Measurements from ENCODE around the gene NRSN2. TPM values are rescaled to one million over a fixed set of nuclear protein-coding genes. Genes with fewer than 3 reads are reported as not detected.

NRSN2 gene
- total RNA-seq, 1 experiment from 2014 or later: 22.7 TPM

GRCh38 chr20:362271-363254 lies 15.7 kb downstream of the NRSN2 start:
- Histone ChIP-seq H3K56ac (ENCODE audit: insufficient read length, low read depth, low read length) (no peak overlapping the region), H3K9me3 (ENCODE audit: control insufficient read depth, low read depth, low read length) (no peaks in the 10 kb centered on the region), H4K20me1 (ENCODE audit: control insufficient read depth, insufficient read depth, insufficient read length) (peaks cover 3% of the 10 kb centered on the region), H2AK5ac (ENCODE audit: insufficient read length, low read length) (no peak overlapping the region), H2BK5ac (ENCODE audit: insufficient read length, low read length) (no peak overlapping the region), H3K14ac (ENCODE audit: insufficient read depth, low read length) (no peak overlapping the region), H3K4ac (ENCODE audit: low read depth, low read length) (no peak overlapping the region), H3K79me2 (ENCODE audit: insufficient read depth, low read length) (no peaks in the 10 kb centered on the region), H2AFZ (ENCODE audit: low read length) (no peak overlapping the region), H2BK20ac (ENCODE audit: low read depth, low read length, poor library complexity, severe bottlenecking) (no peak overlapping the region), H2BK15ac (ENCODE audit: low read depth, low read length) (no peak overlapping the region), H3K27me3 (ENCODE audit: insufficient read depth, low read length) (no peaks in the 10 kb centered on the region), H3T11ph (ENCODE audit: low read length) (no peak overlapping the region), H2BK120ac (ENCODE audit: low read depth, low read length, poor library complexity, severe bottlenecking) (no peak overlapping the region), H3K23ac (ENCODE audit: insufficient read length, low read depth, low read length) (no peak overlapping the region), H3K18ac (ENCODE audit: insufficient read length, low read depth, low read length) (no peak overlapping the region), H3K23me2 (ENCODE audit: insufficient read length, low read depth, low read length, poor library complexity, severe bottlenecking) (no peaks in the 10 kb centered on the region), H4K91ac (ENCODE audit: insufficient read length, low read depth, low read length) (no peak overlapping the region), H3K4me2 (ENCODE audit: insufficient read depth, insufficient read length, low read length) (no peak overlapping the region), H4K5ac (ENCODE audit: insufficient read length, low read depth, low read length) (no peak overlapping the region), H3K9ac (ENCODE audit: extremely low read depth, insufficient read length, low read length) (no peak overlapping the region), H3K79me1 (ENCODE audit: insufficient read depth, low read depth, low read length, poor library complexity, severe bottlenecking) (no peaks in the 10 kb centered on the region), H2BK12ac (ENCODE audit: insufficient read length, low read depth, low read length) (no peak overlapping the region), H4K8ac (replicated peaks; ENCODE audit: insufficient read length, low read depth, low read length) (no peak overlapping the region), H3K27ac (ENCODE audit: insufficient read length, low read depth, low read length) (no peak overlapping the region), H3K4me1 (ENCODE audit: insufficient read depth, low read length) (no peaks in the 10 kb centered on the region; the same call in 1 of the 2 replicates)
- Mint-ChIP-seq H3K4me1 (peaks cover 16 to 21% of the 10 kb centered on the region in 2 experiments), H3K27ac (no peak overlapping the region), H3K9me3 (no peaks in the 10 kb centered on the region), H3K4me3 (no peak overlapping the region), H3K27me3 (ENCODE audit: low read depth) (peaks cover 9% of the 10 kb centered on the region), H3K36me3 (ENCODE audit: insufficient read depth in 1 of 3, low read depth in 3 of 3) (no peaks in the 10 kb centered on the region)
- 100% methylated on average over 1 of the region's 13 CpGs for WGBS (ENCODE audit: extremely low coverage, insufficient read length, low lambda C conversion rate)
- peak; percentile 37; the same call in 2 of the 3 replicates for TF ChIP-seq CTCF (conservative IDR thresholded peaks at IDR 0.05)
- DNase-seq: peak; percentile 50
